ACHN (cell line): Measurements from ENCODE around the gene ZAR1L.

Source experiments
- DNase-seq: peaks from one replicate; pipeline ENCODE4 v3.0.0-alpha.2; 2015
- in situ Hi-C: cut with HindIII; loops from 2 replicates; pipeline ENCODE4 v1.10.0; 2017; ENCODE audit warnings: low sequenced_read_pairs, low pct_ligation_motif_present, low pct_unique_long_range_greater_than_20kb

ZAR1L gene

DNA sequence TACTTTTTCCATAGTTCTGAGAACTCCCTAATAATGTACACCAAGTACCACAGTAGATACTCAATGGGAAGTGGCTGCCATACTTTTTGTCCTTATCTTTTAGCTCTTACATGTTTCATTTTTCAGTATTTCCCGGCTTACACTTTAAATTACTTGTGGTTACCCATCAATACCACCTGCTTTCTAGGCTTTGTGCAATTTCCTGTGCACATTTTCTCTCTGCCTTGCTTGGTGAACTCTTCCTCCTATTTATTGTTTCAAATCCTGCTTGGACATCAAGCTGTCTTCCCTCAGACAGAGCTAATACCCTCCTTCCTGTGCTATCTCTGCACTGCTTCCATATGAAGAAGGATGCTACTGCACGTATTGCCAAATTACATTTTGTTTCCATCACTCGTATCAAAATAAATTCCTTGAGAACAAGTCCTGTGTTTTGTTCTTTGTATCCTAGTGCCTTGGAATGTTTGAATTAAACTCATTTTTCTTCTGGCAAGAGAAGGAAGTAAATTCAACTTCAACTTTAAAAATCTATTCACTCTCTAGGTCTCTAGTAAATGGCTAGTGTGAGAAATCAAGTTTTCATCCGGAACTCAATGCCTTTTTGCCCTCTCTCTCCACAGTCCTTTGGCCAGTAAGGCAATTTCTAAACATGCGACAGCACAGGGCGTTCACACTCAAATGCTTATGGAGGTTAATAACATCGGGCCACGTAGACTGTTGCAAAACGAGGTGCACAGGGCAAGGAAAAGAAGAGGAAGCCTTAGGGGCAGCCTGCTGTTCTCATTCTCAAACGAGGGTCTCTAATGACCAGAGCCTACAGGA lies 5.6 kb downstream of the ZAR1L start:
- no peak for DNase-seq
- in situ Hi-C loops: no loop called here

GRCh38 chr13:32305646-32306045 lies 9.5 kb downstream of the ZAR1L start:
- in situ Hi-C loops: no loop called here
- DNase-seq: no peak

DNA sequence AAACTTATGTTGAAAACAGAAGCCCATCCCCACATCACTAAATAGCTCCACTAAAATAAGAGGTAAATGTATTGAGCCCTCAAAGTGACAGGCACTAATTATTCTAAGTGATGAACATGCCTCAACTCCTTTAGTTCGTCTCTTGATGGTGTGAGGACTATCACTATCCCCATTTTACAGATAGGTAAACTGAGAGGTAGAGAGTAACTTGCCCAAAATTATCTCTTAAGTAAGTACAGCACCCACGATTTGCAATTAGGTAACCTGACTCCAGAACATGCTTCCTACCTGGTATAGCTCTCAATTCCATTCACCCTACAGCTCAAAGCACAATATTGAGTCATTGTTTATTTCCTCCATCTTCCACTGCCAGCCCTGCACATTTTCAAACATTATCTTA lies 12.7 kb downstream of the ZAR1L start:
- in situ Hi-C loops: no loop called here
- no peak for DNase-seq

DNA sequence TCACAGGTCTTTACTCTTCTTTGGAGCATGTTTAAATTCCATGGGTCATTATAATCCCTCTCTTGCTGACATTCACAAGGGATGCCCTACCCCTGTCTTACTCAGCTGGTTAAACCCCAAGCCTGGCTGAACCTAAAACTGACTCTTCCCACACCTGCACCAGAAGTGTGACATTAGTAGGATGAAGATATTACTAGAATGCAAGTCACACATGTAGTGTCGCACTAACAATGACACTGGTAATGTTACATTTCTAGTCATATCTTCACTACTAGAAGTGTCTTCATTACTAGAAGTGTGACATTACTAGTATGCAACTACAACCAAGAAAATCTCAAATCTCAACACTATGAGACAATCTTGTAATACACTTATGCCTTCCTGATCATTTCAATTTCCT lies 14.2 kb downstream of the ZAR1L start:
- in situ Hi-C loops: no loop called here
- DNase-seq: no peak

DNA sequence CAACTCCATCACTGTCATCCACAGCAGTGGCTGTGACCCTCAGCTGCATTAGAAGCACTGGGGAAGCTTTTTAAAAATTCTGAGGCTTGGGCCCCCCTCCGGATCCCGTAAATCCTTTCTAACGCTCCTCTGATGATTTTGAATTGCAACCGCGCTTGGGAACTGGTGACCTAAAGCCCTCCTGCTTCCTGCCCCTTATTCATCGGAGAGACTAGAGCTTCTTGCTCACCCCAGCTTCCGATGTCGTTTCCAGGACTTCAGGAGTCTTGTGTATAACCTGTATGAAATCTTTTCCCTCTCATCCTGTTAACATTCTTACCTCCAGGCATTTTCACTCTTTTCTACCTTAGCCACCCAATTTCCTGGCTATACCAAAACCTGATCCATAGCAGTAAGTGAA lies 14.8 kb downstream of the ZAR1L start:
- in situ Hi-C loops: no loop called here
- DNase-seq: no peak

GRCh38 chr13:32299893-32300292 lies 15.3 kb downstream of the ZAR1L start:
- no peak for DNase-seq
- in situ Hi-C loops: no loop called here

GRCh38 chr13:32298695-32299094 lies 16.5 kb downstream of the ZAR1L start:
- DNase-seq: no peak
- in situ Hi-C loops: no loop called here

DNA sequence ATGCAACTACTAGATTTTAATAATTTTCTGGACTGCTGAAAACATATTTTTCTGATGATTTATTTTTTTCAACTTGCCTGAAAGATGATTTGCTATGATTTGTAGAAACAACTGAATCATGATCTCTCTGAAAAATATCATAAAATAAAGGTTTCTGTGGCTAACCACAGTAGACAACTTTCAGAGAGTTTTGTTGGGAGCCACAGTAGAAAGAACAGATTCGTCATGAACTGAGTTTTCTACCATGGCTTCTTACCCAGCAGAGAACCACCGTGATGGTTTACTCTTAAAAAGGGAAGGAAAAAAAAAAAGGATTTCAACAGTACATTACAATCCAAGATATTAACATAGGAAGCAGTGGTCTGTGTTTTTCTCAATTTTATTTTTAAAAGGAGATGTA lies 18.0 kb downstream of the ZAR1L start:
- DNase-seq: no peak
- in situ Hi-C loops: no loop called here

DNA sequence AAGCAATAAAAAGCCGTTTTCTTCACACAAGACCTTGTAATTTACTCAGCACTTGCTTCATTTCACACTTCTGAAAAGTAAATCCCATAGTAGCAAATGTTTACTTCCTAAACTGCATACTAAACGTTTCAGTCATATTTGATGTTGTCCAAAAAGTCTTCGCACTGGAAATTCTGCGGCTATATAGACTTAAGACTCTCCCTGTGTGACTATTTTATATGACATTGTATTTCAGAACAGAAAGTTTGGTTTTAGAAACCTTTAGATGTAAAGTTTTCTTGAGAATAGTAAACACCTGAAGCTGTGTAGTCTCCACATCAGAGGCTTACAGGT lies 29.6 kb downstream of the ZAR1L start:
- in situ Hi-C loops: no loop called here
- no peak for DNase-seq

DNA sequence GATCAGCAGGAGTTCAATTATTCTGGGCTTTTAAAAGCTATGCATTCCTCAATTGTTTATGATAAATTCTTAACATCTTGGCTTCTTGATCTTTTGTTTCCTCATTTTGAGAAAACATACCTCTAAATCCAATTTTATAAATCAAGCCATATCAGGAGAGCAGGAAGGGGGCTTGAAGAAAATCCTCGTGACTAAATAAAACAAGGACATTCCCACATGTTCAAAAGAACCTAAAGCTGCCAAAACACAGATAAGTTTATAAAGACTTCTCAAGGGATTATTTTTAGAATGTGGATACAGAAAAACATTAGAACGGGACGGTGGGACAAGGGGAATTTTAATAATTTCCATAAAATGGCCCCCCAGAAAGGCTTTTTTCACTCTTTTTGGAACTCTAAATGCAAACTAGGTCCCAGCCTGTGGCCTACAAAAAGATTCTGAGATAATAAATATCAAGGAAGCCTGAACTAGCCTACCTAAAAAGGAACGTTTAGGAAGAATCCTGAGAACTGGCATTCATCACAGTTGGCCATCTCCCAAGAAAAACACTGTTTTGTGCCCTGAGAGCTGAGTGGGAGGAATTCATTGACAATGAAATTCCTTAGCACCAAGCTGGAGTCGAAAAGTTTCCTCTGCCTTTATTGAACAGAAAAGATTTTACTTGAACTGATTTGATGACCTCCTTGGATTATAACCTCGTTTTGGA lies 30.1 kb downstream of the ZAR1L start:
- peak; percentile 21 for DNase-seq

GRCh38 chr13:32282096-32282711 lies 33.0 kb downstream of the ZAR1L start:
- in situ Hi-C loops: no loop called here
- DNase-seq: no peak

More for the DNA sequence above, 30.1 kb downstream of the ZAR1L start:
- in situ Hi-C loops: no loop called here

DNA sequence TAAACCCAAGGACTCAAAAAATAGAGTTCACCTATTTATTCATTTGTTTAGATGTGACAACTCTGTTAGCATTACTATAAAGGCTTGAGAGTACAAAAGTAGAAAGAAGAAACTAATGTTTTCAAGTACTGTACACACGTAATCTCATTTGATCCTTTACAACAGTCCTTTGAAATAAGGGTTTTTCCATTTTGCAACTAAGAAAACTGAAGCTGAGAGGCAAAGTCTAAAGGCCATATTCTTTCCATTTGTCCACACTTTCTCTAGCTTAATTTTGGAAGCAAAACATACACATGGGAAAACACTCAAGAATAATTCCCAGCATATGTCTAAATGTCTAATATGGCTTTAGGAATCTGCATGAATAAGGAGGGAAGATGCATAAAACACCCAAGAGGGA lies 34.1 kb downstream of the ZAR1L start:
- in situ Hi-C loops: no loop called here
- no peak for DNase-seq

DNA sequence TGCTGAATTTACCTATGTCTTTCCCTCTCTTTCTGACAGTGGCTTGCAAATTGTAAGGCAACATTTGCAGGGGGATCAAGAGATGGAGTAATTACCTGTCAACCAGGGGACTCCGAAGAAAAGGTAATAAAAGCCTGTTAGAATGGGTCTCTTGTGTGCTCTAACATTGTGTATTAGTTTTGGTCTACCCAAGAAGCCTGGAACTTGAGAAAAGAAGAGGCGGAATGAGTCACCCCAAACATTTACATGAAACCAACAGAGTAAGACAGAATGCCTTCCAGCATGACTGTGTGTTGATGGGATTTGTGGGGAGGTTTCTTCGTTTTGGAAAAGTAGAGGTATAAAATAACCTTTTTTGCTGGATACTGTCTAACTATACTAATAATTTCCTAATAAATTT lies 36.7 kb downstream of the ZAR1L start:
- in situ Hi-C loops: no loop called here
- DNase-seq: no peak

GRCh38 chr13:32277839-32278238 lies 37.3 kb downstream of the ZAR1L start:
- in situ Hi-C loops: no loop called here

DNA sequence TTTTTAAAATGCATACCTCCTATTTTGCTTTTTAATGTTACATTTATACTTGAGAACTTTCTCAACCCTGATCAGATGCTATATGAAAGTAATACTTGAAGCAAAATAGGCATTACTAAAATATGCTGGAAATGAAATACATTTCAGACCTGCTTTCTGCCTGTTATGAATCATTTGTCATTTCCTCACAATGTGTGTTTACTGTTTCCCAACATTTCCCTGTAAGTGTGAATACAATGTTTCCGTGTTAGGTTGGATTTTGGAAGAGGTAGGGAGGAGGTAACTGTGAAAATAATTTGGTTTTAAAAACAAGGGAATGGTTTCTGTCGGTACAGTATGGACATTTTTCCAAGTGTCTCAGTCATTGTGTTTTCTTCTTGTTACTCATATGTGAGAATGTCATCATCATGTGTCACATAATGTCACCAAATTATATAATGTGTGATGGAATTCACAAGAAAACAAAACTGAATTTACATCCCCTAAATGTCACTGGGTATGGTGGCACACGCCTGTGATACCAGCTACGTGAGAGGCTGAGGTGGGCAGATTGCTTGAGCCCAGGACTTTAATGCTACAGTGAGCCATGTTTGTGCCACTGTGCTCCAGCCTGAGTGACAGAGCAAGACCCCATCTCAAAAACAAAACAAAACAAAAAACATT lies 43.0 kb downstream of the ZAR1L start:
- in situ Hi-C loops: no loop called here
- no peak for DNase-seq

More at GRCh38 chr13:32277839-32278238, 37.3 kb downstream of the ZAR1L start:
- DNase-seq: no peak

- DNase-seq: no peak
These were observed 47.2 kb downstream of the ZAR1L start for GRCh38 chr13:32267836-32268439.

GRCh38 chr13:32266130-32266529 lies 49.0 kb downstream of the ZAR1L start:
- DNase-seq: no peak
- in situ Hi-C loops: no loop called here

More at GRCh38 chr13:32267836-32268439, 47.2 kb downstream of the ZAR1L start:
- in situ Hi-C loops: no loop called here

- no peak for DNase-seq
- in situ Hi-C loops: no loop called here
These were observed 49.4 kb downstream of the ZAR1L start for GRCh38 chr13:32265726-32266125.

DNA sequence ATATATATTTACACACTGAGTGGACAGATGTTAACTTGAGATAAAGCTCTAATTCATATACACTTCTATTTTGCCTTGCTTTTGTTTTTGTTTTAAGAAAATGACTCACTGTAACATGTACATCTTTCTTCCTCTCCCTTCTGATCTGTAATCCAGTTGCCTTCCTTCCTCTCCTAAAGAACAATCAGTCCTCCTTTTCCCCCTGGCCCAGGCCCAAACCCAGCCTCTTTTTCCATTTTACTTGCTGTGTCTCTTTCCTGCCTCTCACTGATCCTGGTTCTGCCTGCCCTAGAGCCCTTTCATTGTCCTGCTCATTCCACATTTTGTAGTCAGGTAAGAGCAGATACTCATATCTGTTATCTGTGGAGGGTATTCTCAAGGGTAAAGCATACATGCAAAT lies 50.8 kb downstream of the ZAR1L start:
- no peak for DNase-seq
- in situ Hi-C loops: no loop called here
